ENCODE data around the gene KRT24.

Gene KRT24

DNA sequence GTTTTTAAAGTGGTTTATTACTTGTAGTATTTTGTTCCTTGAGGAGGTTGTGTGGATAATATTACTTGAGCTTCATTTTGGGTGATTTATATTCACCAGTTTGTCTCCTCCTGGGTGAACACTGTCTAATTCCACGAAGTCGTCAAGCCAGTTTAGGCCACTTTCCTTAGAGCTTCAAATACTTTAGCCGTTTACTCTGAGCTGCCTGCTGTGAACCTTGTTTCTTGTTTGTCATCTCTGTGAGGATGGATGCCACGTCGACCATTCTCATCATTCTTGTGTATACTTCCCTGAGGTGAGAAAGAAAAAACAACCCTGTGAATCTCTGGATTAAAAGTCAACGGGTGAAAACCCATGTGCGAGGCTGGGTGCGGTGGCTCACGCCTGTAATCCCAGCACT, 9.0 kb downstream of the KRT24 start:
- DNase-seq: no peak

DNA sequence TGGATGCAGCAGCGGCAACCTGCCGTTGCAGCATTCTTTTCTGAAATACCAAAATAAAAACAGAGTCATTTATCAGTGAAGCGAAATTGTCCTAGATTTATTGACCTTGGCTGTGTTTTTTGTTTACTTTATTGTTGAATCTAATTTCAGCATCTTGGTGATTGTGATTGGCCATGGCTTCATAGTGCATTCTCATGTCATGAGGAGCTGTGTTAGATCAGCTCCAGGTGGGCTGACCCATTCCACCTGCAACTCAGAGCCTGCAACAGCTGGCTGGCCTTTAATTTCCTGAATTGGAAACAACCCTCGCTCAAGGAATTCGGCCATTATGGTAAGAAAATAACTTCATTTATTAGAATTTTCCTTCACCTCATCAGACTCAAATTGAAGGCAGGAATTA, 16.4 kb downstream of the KRT24 start:
- no peak for DNase-seq

- peak in 1 of 14 donors; percentile 19 for DNase-seq
These were observed 17.4 kb downstream of the KRT24 start for GRCh38 chr17:40686192-40686591.

DNA sequence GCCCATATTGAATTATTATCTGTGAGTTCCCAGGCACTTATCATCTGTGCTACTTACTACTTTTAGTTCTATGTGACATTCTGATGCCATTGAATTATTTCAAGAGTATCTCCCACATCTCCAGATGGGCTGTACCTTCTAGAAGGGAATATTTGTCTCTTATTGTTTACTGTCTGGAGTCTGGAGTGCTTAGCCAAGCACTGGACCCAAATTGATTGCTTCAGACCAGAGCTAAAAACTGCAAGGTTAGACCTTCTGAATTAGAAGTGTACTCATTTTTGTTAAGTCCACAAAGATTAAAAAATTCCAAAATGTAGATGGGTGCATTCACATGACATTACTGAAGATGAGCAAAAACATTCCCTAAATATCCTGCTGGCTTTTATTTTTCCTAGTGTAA, 22.6 kb downstream of the KRT24 start:
- no peak for DNase-seq

GRCh38 chr17:40679523-40679907, 24.0 kb downstream of the KRT24 start:
- DNase-seq: no peak

GRCh38 chr17:40678902-40679522, 24.5 kb downstream of the KRT24 start:
- no peak for DNase-seq

DNA sequence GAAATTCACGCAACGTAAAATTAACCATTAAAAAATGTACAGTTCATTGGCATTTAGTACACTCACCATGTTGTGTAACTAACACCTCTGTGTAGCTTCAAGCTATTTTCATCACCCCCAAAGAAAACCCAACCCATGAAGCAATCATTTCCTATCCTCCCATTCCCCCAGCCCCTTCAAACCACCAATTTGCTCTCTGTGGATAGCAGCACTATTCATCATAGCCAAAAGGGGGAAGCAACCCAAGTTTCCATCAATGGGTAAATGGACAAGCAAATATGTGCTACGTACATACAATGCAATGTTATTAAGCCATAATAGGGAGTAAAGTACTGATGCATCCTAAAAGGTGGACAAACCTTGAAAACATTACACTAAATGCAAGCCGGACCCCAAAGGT, 27.6 kb downstream of the KRT24 start:
- no peak for DNase-seq

- no peak for DNase-seq
These were observed 30.9 kb downstream of the KRT24 start for GRCh38 chr17:40672654-40673053.

GRCh38 chr17:40671282-40671681, 32.3 kb downstream of the KRT24 start:
- DNase-seq: peak in 1 of 14 donors; percentile 76

DNA sequence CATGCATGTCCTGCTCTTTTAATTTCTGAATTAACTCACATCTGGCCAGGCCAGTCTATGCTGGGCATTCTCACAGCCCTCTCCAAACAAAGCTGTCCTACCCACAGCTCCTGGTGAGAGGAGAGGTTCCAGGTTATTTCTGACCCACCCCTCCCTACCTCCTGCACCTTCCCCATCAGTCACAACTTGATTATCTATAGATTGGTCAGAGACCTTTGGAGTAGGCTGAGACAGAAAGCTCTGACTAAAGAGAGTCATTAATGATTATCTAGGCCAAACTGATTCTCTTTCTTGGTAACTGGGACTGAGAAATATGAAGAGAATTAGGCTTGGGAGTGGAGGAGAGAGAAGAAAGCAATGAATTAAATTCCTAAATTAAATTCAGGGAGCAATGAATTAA, 37.2 kb downstream of the KRT24 start:
- DNase-seq: no peak

DNA sequence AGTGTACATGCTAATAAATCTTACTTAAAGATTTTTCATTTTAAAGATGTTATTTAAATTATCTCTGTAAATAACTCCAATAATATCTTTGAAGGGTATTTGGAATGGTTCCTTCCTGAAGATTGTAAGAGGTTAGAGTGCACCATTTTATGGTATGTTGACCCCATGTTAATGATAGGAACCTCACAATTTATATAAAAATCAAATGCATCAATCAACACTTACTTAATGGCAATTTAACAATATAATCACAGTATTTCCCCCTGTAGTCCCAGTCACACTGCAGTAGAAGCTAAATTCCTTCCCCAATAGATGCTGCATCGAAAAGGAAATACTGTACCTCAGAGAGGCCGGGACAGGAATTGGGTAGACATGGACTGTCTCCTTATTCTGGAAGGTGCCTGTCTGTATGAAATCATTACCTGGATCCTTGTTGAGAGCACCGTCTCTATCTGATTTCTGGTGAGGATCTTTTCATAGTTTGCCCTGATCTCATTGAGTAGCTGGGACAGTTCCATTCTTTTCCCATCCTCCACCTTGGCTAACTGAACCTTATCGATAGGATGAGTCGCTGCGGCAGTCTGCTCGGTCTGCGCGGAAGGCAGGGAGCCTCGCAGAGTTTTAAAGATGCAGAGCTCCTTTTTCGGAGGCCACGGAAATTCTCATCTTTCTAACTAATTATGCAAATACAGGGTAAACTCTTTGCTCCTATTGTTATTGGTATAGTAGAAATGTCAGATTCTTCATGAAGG, 38.8 kb downstream of the KRT24 start, which contains the start of gene KRT222:
KRT222 (minus strand) TSS at position 596 of the 752 bp plus-strand sequence; CDS start at position 518, 78 bp downstream.
- peak in 1 of 14 donors; percentile 72 for DNase-seq

DNA sequence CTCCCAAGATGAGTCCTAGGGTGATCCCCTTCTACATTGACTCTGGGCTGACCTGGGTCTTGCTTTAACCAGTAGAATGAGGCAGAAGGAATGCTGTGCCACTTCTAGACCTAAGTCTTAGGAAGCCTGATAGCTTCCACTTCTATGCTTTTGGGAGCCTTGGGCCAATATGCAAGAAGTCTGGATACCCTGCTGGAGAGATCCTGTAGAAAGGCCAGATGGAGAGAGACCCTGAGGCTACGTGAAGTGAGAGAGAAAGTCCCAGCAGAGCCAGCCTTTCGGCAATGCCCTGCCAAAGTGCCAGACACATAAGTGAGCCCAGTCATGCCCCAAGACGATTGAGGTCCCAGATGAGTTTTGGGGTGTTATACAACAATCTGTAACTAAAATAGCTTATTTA, 40.3 kb downstream of the KRT24 start:
- DNase-seq: peak in 1 of 14 donors; percentile 7

GRCh38 chr17:40659911-40660310, 43.6 kb downstream of the KRT24 start:
- no peak for DNase-seq

- DNase-seq: no peak
These were observed 45.2 kb downstream of the KRT24 start for GRCh38 chr17:40658396-40658795.

GRCh38 chr17:40651939-40652338, 51.6 kb downstream of the KRT24 start:
- no peak for DNase-seq

- peak in 4 of 14 donors; percentile 15 to 36 (median 30) for DNase-seq
These were observed 55.1 kb downstream of the KRT24 start for GRCh38 chr17:40648384-40648968.
